ENCODE results near the gene KRT222. TPM values are rescaled to one million over a fixed set of nuclear protein-coding genes. Genes with fewer than 3 reads are reported as not detected.

The KRT222 gene
- total RNA-seq, 1 experiment from 2014 or later: not detected

DNA sequence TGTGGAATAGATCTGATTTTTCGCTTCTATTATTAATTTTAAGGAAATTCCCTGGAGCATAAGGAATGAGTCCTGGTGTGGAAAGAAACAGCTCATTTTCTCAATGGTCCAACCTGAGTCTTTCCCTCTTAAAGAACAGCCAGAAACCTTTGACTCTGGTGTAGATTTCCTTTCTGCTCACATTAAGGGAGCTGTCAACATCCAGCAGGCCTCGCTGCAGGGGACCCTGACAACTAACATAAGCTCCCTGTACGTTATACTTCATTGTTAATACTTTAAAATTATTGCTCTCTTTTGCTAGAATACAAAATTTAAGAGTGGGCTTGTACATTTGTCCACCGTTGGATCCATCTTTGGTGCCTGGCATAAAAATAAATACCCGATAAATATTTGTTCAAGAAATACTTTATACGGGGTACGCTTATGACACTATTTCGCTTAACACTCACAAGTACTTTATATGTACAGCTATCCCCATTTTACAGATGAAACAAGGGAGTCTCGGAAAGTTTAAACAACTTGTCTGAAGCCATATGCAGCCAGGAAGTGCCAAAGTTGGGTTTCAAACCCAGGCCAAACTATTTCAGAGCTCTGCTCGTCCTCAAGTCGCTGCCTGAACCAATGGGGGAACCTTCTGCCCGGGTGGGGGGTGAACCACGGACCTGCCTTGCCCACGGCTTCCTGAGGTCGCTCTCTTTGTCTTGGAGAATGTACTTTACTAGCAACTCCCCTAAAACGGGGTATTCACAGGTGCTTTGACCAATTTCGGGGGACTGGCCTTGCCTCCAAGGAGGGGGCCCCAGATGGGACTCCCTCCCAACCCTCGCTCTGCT is 18.0 kb downstream of the KRT222 start:
- Histone ChIP-seq H3K9me3 (ENCODE audit: low read length) (no peaks in the 10 kb centered on the region), H3K4me1 (ENCODE audit: insufficient read depth, low read length) (peaks cover 15% of the 10 kb centered on the region), H3K4me2 (ENCODE audit: low read length) (peak overlapping the region; percentile 87), H3K4me3 (ENCODE audit: low read length) (peak overlapping the region; percentile 79), H3K27ac (ENCODE audit: low read length) (peak overlapping the region; percentile 70), H4K20me1 (ENCODE audit: low read length) (no peaks in the 10 kb centered on the region), H3K36me3 (ENCODE audit: low read depth, low read length) (peaks cover 24% of the 10 kb centered on the region), H2AFZ (ENCODE audit: low read length) (peak overlapping the region; percentile 91), H3K9ac (ENCODE audit: low read length) (peak overlapping the region; percentile 97), H3K9me2 (replicated peaks; ENCODE audit: low read length) (no peaks in the 10 kb centered on the region), H3K79me2 (ENCODE audit: low read length) (peaks cover 43% of the 10 kb centered on the region), H3F3A (ENCODE audit: low read length, unreplicated experiment) (no peaks in the 10 kb centered on the region), H3K27me3 (ENCODE audit: low read length) (no peaks in the 10 kb centered on the region)
- TF ChIP-seq, protein P1, sequence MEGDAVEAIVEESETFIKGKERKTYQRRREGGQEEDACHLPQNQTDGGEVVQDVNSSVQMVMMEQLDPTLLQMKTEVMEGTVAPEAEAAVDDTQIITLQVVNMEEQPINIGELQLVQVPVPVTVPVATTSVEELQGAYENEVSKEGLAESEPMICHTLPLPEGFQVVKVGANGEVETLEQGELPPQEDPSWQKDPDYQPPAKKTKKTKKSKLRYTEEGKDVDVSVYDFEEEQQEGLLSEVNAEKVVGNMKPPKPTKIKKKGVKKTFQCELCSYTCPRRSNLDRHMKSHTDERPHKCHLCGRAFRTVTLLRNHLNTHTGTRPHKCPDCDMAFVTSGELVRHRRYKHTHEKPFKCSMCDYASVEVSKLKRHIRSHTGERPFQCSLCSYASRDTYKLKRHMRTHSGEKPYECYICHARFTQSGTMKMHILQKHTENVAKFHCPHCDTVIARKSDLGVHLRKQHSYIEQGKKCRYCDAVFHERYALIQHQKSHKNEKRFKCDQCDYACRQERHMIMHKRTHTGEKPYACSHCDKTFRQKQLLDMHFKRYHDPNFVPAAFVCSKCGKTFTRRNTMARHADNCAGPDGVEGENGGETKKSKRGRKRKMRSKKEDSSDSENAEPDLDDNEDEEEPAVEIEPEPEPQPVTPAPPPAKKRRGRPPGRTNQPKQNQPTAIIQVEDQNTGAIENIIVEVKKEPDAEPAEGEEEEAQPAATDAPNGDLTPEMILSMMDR (conservative IDR thresholded peaks at IDR 0.05; ENCODE audit: low read depth, low read length): no peak
- no peak for TF ChIP-seq EZH2 (IDR thresholded peaks at IDR 0.05; ENCODE audit: low read length, unreplicated experiment)
- no peak for TF ChIP-seq EZH2phosphoT487 (IDR thresholded peaks at IDR 0.05; ENCODE audit: borderline replicate concordance, low read length)
- peak; percentile 10 for DNase-seq
- BruUV-seq (replicated peaks): TSS peak; percentile 66
- ATAC-seq: peak; percentile 44
- POLR2A ChIA-PET (ENCODE audit: unreplicated experiment): interaction anchor here (0.7 to 0.8 kb wide), 2 partner anchors 22 to 523 kb away, joined by 4 to 5 read pairs; no protein-coding TSS in a partner anchor
- intact Hi-C loops (cut with micrococcal nuclease): no loop called here
- CTCF ChIA-PET: no interaction called here

DNA sequence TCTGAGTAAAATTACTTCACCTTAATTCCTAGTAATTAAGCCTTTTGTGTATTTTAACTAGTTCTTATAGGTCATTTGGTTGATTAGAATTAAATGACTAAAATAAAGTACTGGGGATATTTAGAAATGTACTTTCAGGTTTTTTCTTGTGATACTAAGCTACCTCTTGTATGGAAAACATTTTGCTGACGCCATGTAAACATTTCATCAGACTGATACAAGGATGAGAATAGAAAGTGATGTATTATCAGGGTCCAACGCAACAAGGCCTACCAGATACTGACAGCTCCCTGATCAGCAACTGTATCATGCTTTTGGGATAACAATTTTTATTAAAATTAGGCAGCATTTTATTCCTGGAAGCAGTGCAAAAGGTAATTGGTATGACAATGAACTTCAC is 19.0 kb downstream of the KRT222 start:
- Histone ChIP-seq H3K9ac (ENCODE audit: low read length) (no peak overlapping the region; the same call in 1 of the 2 replicates), H3K4me3 (ENCODE audit: low read length) (peak overlapping the region; percentile 79), H3K27me3 (ENCODE audit: low read length) (no peaks in the 10 kb centered on the region), H4K20me1 (ENCODE audit: low read length) (no peaks in the 10 kb centered on the region), H3K4me2 (ENCODE audit: low read length) (peak overlapping the region; percentile 87), H3K9me3 (ENCODE audit: low read length) (no peaks in the 10 kb centered on the region), H3K27ac (ENCODE audit: low read length) (no peak overlapping the region), H3K79me2 (ENCODE audit: low read length) (peaks cover 47% of the 10 kb centered on the region), H3F3A (ENCODE audit: low read length, unreplicated experiment) (no peaks in the 10 kb centered on the region), H3K36me3 (ENCODE audit: low read depth, low read length) (peaks cover 33% of the 10 kb centered on the region), H3K9me2 (replicated peaks; ENCODE audit: low read length) (no peaks in the 10 kb centered on the region), H3K4me1 (ENCODE audit: insufficient read depth, low read length) (peaks cover 15% of the 10 kb centered on the region), H2AFZ (ENCODE audit: low read length) (no peak overlapping the region)
- TF ChIP-seq, protein P1 (conservative IDR thresholded peaks at IDR 0.05; ENCODE audit: low read depth, low read length): no peak
- intact Hi-C loops (cut with micrococcal nuclease): no loop called here
- no TSS peak for BruUV-seq (replicated peaks)
- no peak for ATAC-seq
- ChIA-PET CTCF (interaction anchor here (0.7 kb wide), 1 partner anchor 26 kb away, joined by 3 read pairs; no protein-coding TSS in a partner anchor), POLR2A (ENCODE audit: unreplicated experiment) (no interaction called here)
- DNase-seq: no peak

- H3K4me1 ChIP-seq (ENCODE audit: insufficient read depth, low read length): peaks cover 15% of the 10 kb centered on the region
- no peaks in the 10 kb centered on the region for H3K9me2 ChIP-seq (replicated peaks; ENCODE audit: low read length)
- intact Hi-C loops (cut with micrococcal nuclease): no loop called here
- ATAC-seq (no peak), DNase-seq (no peak)
- H2AFZ ChIP-seq (ENCODE audit: low read length): no peak overlapping the region
- no peak overlapping the region for H3K4me3 ChIP-seq (ENCODE audit: low read length)
- ChIA-PET POLR2A (ENCODE audit: unreplicated experiment) (no interaction called here), CTCF (no interaction called here)
- no peak overlapping the region for H3K27ac ChIP-seq (ENCODE audit: low read length)
- no peaks in the 10 kb centered on the region for H3F3A ChIP-seq (ENCODE audit: low read length, unreplicated experiment)
- BruUV-seq (replicated peaks): no TSS peak
- peak overlapping the region; percentile 87; the same call in 1 of the 2 replicates for H3K4me2 ChIP-seq (ENCODE audit: low read length)
- peaks cover 40% of the 10 kb centered on the region for H3K36me3 ChIP-seq (ENCODE audit: low read depth, low read length)
- H4K20me1 ChIP-seq (ENCODE audit: low read length): no peaks in the 10 kb centered on the region
- no peaks in the 10 kb centered on the region for H3K9me3 ChIP-seq (ENCODE audit: low read length)
- H3K27me3 ChIP-seq (ENCODE audit: low read length): no peaks in the 10 kb centered on the region
- TF ChIP-seq EZH2phosphoT487 (IDR thresholded peaks at IDR 0.05; ENCODE audit: borderline replicate concordance, low read length) (no peak), EZH2 (IDR thresholded peaks at IDR 0.05; ENCODE audit: low read length, unreplicated experiment) (no peak)
- TF ChIP-seq, protein P1 (conservative IDR thresholded peaks at IDR 0.05; ENCODE audit: low read depth, low read length): no peak
- H3K9ac ChIP-seq (ENCODE audit: low read length): no peak overlapping the region
- H3K79me2 ChIP-seq (ENCODE audit: low read length): peaks cover 53% of the 10 kb centered on the region
Measured at GRCh38 chr17:40645291-40645690, 19.7 kb downstream of the KRT222 start.
